ENCODE measurements around the gene CSNK2A3. TPM values are rescaled to one million over a fixed set of nuclear protein-coding genes. Genes with fewer than 3 reads are reported as not detected.

The CSNK2A3 gene
- total RNA-seq, 2 experiments from 2014 or later = 2.2 to 2.7 TPM

DNA sequence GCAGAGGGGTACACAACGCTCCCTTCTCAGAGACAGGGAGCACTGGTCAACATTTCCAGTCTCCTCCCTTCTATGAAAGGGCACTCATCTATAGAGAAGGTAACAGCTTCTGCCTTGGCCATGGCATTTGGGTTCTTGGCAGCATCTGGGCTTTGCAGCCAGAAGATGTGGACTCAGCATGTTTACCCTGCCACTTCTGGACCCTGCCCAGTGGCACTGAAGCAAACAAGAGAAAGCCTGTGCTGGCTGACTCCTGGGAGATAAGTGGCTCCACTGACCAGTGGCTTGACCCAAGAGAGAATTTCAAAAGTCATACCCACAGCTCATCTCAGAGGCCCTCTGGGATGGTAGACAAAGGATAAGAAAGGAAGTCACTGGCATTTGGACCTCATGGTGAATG is 8.0 kb downstream of the CSNK2A3 start:
- ChIA-PET CTCF (interaction anchor here (0.6 kb wide), 1 partner anchor 19 kb away, joined by 5 read pairs; no protein-coding TSS in a partner anchor), POLR2A (no interaction called here)

DNA sequence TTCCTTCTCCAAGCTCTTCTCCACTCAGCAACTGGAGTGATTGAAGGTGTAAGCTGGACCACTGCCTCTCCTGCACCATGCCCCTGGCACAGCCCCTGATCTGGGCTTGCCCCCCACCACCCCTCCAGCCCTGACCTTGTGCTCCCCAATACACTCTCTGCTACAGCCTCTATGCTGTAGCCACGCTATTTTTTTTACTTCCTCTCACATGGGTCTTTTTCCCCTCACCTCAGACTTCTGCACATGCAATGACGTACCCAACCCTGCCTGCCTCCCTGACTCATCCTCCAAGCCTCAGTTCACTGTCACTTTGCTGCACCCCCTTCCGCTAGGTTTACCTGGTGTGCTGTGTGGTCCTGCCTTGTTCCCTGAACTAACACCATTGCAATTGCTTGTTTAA is 9.0 kb downstream of the CSNK2A3 start:
- ChIA-PET CTCF (no interaction called here), POLR2A (no interaction called here)

DNA sequence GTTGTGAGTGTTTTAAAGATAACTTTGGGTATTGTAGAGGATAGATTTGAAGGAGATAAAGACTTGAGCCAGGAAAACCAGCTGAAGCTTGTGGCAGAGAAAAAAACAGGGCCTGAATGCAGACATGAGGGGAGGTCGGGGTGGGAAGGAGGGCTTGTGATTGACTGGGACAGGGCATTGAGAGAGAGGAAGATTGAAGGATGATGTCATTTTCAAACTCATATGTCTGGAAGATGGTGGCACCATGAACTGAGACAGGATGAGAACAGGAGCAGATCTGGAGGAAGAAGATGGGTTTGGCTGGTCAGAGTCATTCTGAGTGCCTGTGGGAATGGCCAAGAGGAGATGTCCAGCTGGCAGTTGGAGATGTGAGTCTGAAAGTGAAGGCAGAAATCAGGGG is 14.7 kb downstream of the CSNK2A3 start:
- ChIA-PET CTCF (no interaction called here), POLR2A (no interaction called here)

DNA sequence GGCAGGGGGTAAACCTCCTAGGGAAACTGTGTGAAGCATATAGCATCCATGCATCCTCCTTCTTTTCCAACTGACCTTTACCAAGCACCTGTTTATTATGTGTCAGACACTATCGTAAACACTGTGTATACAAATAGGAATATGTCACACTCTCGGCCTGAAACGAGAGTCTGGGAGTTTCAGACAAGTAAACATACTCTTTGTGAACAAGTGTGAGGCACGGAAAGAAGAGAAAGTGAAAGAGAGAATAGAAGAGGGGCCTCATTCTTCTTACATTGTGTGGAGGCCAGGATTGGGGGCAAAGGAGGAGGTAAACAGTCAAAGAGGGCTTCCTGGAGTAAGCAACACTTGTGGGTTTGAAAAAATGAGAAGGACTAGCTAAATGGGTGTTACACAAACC is 16.4 kb downstream of the CSNK2A3 start:
- CTCF ChIA-PET = no interaction called here

DNA sequence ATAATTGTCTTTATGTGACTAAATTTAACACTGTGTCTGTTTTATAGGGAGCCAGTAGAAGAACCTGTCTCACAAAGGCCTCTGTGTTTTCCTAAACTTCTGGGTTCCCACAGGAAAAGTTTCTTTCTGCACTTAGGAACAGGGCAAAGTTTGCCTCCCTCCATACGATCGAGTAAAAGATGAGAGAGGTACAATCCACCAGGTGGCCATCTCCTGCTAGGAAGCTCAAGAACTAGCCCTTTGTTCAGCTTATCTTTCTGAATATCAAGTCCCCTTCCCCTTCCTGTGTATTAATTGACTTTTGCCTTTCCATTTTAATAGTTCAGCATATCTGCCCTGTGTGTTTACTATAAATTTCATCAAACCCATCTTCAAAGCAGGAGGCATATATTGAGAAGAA is 18.0 kb downstream of the CSNK2A3 start:
- ChIA-PET CTCF (no interaction called here), POLR2A (no interaction called here)

More for the DNA sequence above, 16.4 kb downstream of the CSNK2A3 start:
- POLR2A ChIA-PET = no interaction called here

DNA sequence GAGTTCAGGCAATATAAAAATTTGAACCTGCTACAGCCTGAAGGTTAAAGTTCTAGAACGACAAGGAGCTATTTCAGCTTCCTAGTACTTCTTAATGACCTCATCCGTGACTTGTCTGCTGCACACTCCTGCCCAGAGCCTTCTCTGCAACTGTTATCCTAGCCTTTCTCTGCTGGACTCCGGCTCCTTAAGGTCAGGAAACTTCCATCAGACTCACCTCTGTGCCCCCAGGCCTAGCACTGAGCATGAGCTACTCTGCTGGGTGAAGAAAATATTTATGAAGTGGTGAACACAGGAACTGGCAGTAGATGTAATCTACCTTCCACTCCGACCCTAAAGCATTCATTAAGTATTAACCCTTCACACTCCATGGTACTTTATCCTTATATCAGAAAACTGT is 18.4 kb downstream of the CSNK2A3 start:
- CTCF ChIA-PET = no interaction called here
- POLR2A ChIA-PET = no interaction called here

DNA sequence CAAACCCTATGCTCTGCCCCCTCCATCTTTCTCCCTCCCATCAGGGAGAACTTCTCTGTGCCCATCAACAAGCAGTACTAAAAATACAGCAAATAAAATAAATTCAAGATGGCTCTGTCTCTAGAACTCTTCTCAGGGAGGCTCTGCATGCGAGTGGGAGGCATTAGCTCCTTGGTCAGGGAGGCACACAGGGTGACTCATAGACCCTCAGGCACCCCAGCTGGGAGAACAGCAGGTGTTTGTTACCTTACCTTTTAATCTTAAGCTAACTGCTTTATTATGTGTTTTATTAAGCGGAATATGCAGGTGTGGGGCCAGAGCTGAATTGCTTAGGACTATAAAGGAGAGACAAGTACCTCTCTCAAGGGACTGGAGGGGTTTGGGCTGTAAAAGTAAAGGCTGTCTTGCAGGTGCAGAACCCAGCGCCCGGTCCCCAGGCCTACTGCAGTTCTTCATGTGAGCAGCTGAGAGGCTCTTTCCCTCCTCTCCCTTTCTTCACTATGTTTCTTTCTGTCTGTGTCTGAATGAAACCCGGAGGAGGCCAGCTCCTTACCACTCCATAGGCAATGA is 20.8 kb downstream of the CSNK2A3 start:
- ChIA-PET CTCF (no interaction called here), POLR2A (no interaction called here)

DNA sequence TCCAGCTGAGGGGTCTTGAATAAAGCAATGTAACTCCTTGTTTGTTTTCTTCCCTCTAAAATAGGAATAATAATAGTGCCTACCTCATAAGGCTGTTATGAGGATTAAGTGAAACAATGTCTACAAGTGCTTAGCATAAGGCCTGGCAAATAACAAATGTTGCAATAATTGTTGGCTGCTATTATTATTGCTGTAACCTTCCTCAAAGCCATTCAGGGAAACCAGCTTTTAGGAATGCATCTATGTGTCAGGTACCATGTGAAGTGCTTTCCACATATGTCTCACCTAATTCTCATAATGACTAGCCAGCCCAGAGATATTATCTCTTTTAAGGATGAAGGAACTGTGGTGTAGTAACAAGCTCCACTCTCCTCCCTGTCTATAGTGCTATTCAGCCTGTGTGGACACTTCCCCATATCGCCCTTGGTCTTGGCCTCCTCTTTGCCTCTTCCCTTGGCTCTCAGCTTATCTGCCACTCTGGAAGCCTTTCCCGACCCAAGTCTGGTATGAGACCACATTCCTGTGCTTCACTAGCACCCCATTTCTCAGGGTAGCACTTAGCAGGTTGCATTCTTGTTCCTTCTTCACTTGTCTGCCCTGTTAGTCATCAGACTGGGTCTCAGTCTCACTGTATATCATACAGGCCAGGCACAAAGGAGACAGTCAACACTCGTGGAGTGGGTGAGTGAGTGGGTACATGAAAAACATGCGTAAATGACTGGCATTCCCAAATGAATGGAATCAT is 23.8 kb downstream of the CSNK2A3 start:
- POLR2A ChIA-PET = no interaction called here
- CTCF ChIA-PET = no interaction called here

DNA sequence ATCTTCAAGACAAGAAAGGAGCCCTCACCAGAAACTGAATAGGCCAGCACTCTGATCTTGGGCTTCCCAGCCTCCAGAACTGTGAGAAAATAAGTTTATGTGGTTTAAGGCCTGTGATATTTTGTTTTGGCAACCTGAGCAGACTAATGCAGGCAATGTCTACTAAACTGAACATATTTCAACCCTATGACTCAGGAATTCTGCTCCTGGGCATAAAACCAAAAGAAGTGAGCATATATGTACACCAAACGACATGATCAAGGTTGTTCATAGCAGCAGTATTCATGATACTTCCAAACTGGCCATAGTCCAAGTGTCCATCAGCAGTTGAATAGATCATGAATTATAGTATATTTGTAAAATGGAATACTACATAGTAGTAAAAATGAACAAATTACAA is 29.0 kb downstream of the CSNK2A3 start:
- POLR2A ChIA-PET = no interaction called here
- CTCF ChIA-PET = no interaction called here

DNA sequence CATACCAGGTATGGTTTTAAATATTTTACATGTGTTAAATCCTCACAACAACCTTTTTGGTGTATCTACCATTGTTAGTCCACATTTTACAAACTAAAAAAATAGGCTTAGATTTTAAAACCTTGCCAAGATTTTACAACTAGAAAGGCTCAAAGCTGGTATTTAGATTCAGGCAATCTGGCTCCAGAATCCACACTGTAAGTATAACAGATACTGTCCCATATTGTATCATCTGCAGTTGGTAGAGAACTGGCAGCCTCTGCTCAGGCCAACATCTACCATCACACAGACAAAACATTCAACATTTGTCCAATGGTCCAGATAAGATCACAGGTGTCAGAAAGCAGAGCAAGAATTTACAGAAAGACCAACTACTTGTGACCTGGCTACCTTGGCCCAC is 30.9 kb downstream of the CSNK2A3 start:
- CTCF ChIA-PET = no interaction called here
- POLR2A ChIA-PET = no interaction called here

DNA sequence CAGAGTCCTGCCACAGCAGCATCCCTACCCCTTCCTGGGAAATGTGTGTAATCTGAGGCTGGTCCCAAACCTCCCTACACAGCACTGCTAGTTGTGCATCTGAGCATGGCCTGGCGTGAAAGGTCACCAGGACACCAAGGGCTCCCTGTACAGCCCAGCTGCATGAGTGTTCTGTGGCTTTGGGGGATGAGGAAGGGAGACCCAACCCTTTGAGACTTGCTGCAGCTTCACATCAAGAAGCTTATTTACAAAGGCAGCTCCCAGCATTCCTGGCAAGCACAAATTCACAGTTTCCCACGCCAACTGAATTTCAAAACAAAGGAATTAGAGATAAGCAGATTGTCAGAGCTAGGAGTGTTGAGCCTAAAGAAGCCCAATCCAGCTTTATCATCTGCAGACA is 32.2 kb downstream of the CSNK2A3 start:
- POLR2A ChIA-PET = no interaction called here
- CTCF ChIA-PET = no interaction called here

DNA sequence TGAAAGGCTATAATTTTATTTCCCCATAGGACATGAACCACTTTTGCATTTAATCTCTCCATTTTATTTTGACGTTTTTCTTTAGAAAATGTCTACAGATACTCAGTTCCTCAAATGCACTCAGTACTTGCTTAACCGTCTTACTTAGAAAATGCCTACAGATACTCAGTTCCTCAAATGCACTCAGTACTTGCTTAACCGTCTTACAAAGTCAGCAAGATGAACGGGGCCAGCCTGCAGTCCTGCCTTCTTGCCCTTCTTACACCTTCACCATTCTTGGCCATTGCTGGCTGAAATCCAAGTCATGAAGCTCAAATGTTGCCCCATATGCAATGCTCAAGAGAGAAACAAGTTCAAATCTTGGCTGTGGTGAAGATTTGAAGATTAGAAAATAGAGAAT is 34.1 kb downstream of the CSNK2A3 start:
- CTCF ChIA-PET = no interaction called here
- POLR2A ChIA-PET = no interaction called here

DNA sequence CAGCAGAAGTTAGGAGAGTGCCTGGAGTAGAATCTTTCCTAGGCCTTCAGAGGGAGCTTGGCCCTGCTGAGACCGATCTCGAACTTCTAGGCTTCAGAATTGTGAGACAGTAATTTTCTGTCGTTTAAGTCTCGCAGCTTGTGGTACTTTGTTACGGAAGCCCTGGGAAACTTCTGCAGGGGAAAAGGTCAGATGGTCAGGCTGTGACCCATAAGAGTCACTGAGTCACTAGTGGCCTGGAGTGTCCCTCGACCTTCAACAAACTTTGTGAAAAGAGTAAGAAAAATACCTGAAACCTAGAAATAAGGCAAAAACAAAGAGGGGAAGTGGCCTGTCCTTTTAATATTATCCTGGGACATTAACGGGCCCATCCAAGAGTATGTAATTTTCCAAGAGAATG is 34.6 kb downstream of the CSNK2A3 start:
- ChIA-PET CTCF (no interaction called here), POLR2A (no interaction called here)

DNA sequence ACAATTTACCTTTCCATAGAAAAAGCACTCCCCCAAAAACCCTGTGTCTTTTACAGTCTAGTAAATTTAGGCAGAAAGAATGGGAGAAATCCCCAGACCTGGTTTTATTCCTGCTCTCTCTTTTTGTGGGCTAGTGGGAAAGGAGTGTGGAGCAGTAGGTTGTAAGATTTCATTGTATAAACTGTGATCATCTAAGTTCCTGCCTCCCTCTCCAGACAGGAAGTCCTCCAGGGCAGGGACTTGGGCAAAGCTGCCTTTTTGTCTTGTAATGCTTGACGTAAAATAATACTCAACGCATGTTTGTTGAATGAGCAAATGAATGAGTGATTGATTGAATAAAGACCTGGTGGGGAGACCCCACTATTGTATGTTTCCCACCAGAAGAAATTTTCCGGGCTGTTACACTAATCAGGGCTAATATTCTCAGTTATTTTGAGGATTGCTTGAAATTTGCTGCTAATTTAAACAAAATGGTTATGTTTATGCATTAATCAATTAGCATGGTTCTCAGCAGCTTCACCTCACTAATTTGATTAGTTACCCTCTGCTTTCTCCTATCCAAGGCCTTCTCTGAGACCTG is 36.3 kb downstream of the CSNK2A3 start:
- ChIA-PET POLR2A (no interaction called here), CTCF (no interaction called here)

DNA sequence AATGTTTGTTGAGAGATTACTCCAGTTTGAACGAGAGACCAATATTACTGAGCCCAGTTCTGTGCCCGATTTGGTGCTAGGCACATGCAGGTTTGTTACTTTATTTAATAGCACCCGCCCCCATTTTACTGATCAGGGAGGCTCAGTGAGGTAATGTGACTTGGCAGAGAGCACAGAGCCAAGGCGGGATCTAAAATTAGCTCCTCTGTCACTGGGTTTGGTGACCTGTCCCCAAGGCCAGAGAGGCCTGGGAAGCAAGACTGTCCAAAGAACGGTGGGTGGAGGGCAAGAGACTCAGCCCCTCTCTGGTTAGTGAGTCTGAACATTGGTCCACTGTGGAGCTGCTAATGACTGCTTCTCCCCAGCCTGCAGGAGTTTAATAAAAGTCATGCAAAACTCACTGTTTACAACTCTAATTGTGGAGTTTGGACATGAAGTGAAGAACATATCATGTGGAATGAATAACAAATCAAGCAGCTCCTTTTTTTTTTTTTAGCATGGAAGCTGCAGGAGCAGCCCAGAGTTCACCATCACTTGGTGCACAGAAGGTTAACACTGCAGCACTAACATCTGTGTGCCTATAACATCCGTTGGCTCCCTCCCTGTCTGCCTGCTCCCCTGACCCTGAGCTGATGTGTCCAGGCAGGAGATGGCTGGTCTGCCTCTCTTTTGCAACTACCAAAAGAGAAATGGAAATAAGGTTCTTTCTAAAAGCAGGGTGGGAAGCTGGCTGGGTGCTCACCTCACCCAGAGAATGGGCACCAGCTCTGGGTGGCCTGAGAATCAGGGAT is 39.0 kb downstream of the CSNK2A3 start:
- ChIA-PET CTCF (no interaction called here), POLR2A (no interaction called here)

DNA sequence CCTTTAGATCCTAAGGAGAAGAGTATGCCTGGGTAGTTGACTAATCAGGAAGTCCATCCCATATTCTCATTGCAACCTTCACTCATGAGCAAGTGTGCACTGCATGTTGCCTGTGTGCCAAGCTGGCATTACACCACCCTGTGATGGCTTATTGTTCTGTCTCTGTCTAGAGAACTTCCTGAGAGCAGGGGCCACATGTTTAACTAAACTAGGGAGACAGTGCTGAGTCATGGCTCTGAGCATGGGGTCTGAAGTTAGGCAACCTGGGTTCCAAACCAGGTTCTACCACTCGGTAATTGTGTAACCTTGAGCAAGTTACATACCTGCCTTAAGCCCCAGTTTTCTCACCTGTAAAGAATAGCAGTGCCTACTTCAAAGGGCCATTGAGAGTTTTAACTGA is 39.6 kb downstream of the CSNK2A3 start:
- POLR2A ChIA-PET = no interaction called here

DNA sequence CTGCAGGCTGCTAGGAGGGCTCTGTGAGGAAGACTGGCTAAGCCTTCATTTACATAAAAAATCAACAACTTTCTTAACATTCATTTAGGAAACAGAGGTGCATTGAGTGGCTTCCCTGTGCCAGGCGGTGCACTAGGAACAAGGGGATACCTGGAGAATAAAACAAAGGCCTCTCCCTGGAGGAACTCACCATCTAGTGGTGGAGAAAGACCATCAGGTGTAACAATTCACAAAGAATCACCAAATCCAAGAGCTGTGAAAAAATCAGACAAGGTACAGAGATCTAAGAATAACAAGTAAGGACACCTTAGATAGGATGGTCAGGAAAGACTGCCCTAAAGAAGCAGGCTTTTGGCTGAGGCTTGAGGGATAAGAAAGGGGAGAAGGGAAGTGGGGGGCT is 40.3 kb downstream of the CSNK2A3 start:
- CTCF ChIA-PET = no interaction called here

More for the DNA sequence above, 39.6 kb downstream of the CSNK2A3 start:
- CTCF ChIA-PET = no interaction called here

DNA sequence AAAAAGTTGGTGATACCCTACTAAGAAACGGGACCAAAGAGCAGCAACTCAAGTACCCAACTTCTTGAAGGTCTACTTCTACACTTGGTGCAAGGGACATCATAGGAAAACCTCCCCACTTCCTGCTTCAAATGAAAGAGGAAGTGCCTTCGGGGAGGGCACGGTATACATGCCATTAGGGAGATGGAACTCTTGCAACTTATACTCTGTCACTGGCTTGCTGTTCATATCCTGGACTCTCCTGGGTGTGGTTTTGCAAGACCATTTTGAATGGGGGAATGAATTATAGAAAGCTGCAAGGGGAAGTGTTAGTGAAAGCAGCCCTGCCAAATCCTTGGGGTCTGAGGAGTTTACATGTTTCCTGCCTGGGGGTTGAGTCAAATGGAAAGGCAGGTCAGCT is 41.9 kb downstream of the CSNK2A3 start:
- ChIA-PET CTCF (no interaction called here), POLR2A (no interaction called here)

More for the DNA sequence above, 40.3 kb downstream of the CSNK2A3 start:
- POLR2A ChIA-PET = no interaction called here

DNA sequence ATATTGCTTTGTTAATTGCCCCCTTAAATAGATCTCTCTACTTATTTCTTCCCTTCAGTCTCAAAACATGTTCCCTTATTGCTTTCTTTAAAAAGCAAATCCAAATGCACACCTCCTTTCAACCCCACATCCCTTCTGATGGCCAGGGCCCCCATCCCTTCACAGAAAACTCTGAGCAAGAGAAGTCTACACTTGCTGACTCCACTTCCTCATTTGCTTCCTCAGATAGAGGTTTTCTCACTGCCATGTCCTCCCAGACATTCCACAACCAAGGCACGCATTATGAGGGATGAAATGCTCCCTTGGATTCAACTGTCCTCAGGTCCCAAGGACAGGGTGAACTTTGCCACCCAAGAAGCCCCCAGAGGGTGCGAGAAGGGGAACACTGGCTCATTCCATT is 43.1 kb downstream of the CSNK2A3 start:
- POLR2A ChIA-PET = no interaction called here
- CTCF ChIA-PET = no interaction called here

DNA sequence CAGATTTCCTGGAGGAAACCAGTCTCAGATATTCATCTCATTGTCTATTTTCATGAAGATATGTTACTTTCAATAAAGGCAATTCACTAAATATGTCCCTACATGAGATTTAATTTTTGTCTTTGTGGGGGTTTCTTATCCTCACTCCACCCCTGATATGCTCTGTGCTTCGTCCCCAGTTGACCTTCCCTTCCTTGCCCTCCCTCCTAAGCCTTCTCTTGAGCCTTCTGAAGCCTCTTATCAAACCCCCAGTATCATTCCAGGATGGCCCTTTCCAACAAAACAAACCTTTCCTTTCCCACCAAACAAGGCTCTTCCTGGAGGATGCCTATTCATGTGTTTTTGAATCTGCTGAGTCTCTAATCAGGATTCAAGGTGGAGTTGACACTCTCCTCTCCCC is 44.8 kb downstream of the CSNK2A3 start:
- CTCF ChIA-PET = no interaction called here
- POLR2A ChIA-PET = no interaction called here

DNA sequence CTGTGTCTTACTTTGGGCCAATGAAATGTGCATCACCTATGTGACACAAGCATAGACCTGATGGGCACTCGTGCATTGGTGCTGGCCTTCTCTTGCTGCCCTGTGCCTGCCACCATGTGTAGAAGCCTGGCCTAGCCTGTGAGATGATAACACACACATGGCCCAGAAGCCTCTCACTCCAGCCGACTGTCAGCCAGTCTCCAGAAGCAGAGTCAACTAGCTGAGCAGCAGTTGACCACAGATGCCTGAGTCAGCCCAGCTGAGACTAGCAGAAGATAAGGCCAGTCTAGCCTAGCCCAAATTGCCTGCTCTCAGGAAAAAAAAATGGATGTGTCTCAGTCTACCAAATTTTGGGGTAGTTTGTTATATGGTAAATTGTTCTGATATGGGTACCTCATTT is 46.2 kb downstream of the CSNK2A3 start:
- CTCF ChIA-PET = interaction anchor here (1.4 kb wide), 1 partner anchor 19 kb away, joined by 3 read pairs; no protein-coding TSS in a partner anchor
- POLR2A ChIA-PET = no interaction called here

Data from activated CD8-positive, alpha-beta memory T cell treated with anti-CD3 and anti-CD28 coated beads for 36 hours (primary cell).